GM12864 (cell line): ENCODE results near the gene C2CD4A.
A peak's percentile ranks its signal among the peaks of the same experiment; 100 is the strongest.

ENCODE experiments used
- DNase-seq: peaks from one replicate; pipeline ENCODE4 v3.0.0-alpha.2; 2011; ENCODE audit warnings: low read depth
- H3K4me3 ChIP-seq: 2 replicates; pipeline ENCODE4 v1.5.1; 2011; ENCODE audit warnings: mild to moderate bottlenecking, low read depth, low read length, control low read depth
- CTCF ChIP-seq: IDR thresholded peaks from 2 replicates; pipeline ENCODE4 v1.5.1; 2011; ENCODE audit warnings: low read depth, mild to moderate bottlenecking, moderate library complexity, low read length, control low read depth, inconsistent platforms; ENCODE audit errors: missing control alignments

Gene C2CD4A

DNA sequence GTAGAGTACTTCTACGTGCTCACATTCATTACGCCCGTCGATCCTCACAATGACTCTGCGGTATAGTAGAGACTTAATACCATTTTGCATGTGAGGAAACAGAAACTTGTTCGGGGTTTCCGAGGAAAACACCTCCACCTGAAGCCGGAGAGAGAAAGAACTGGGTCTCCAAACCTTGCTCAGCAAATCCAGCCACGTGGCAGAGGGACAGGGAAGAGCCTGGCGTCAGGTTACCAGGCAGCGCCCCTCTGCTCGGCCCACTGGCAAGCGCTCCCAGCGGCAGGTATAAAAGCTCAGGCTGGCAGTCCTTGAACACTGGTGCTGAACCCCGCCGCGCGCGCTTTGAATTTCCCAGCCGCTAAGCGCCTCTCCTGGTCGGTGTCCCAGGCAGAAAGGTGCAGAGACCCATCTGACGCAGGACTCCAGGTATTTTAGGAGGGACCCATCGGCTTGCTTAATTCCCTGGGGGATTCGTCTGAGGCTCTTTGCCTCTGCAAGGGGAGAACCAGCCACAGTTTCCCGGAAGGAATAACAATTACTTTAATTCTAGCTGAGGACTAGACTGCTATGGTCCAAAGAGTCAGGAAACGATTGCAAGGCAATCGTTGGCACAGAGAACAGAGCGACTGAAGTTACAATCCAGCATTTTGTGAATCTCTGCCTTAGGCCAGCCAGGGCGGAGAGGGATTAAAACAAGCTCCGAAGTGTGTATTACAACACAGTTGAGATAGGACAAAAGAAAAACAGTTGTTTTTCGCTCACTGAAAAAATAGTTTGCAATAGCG, at the start of gene C2CD4A:
Gene C2CD4A, plus strand, starts transcription at position 315 of the 785 bp plus-strand sequence. CDS start 637 bp downstream, outside the sequence.
- DNase-seq: no peak
- H3K4me3 ChIP-seq: peak within 1 kb of the TSS; percentile 16

GRCh38 chr15:62020576-62021160, 46.1 kb upstream of the C2CD4A start:
- H3K4me3 ChIP-seq: no peak overlapping the region
- no peak for DNase-seq
- TF ChIP-seq CTCF: no peak

More for the DNA sequence above, at the start of gene C2CD4A:
- peak; percentile 42 for TF ChIP-seq CTCF

- no peak for TF ChIP-seq CTCF
- no peak for DNase-seq
- no peak overlapping the region for H3K4me3 ChIP-seq
Measured at GRCh38 chr15:62021991-62022600, 44.7 kb upstream of the C2CD4A start.

- no peak for TF ChIP-seq CTCF
- H3K4me3 ChIP-seq: no peak overlapping the region
- DNase-seq: no peak
Measured at GRCh38 chr15:62026487-62027262, 40.1 kb upstream of the C2CD4A start.

DNA sequence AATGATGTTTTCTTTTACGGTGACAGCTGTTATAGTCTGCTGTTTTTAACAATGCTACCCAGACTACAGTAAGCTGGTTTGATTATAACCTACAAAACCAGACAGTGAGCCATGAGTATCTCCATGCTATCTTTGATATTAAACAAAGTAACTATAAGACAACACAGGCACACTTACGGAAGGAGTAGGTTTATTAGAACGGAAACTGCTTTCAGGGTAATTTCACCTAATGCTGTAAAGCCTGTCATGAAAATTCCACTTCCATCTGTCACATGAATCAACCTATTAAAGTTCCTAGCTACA, 39.6 kb upstream of the C2CD4A start:
- TF ChIP-seq CTCF: no peak
- DNase-seq: no peak
- H3K4me3 ChIP-seq: no peak overlapping the region

GRCh38 chr15:62027916-62028315, 38.9 kb upstream of the C2CD4A start:
- TF ChIP-seq CTCF: no peak
- H3K4me3 ChIP-seq: no peak overlapping the region
- DNase-seq: no peak
